Esophagus muscularis mucosa (tissue), 4 donors: ENCODE results near the gene ANKRD13B. TPM values are rescaled to one million over a fixed set of nuclear protein-coding genes. Genes with fewer than 3 reads are reported as not detected.
A peak's percentile ranks its signal among the peaks of the same experiment; 100 is the strongest.

Source experiments
- DNase-seq: peaks from one replicate; pipeline ENCODE4 v3.0.0-alpha.2; 2017; ENCODE audit errors: extremely low spot score
- H3K27ac ChIP-seq, 4 donors: fragments of 200-600 bp; sonication (generic); replicated peaks in 1 of 4; 1 replicate in 3 of 4; 2 replicates in 1 of 4; pipeline ENCODE4 v1.5.1; 2016 to 2019; ENCODE audit warnings: mild to moderate bottlenecking in 1 of 4
- H3K27me3 ChIP-seq, 4 donors: fragments of 200-600 bp; sonication (generic); one replicate each; pipeline versions ENCODE4 v1.5.1 to v1.6.0; 2016 to 2019
- H3K36me3 ChIP-seq, 4 donors: fragments of 200-600 bp; sonication (generic); one replicate each; pipeline ENCODE4 v1.5.1; 2016 to 2019
- H3K4me1 ChIP-seq, 4 donors: fragments of 200-600 bp; sonication (generic); one replicate each; pipeline ENCODE4 v1.5.1; 2016 to 2019
- H3K4me3 ChIP-seq, 4 donors: fragments of 200-600 bp; sonication (generic); 1 replicate in 2 of 4; 2 replicates in 2 of 4; pipeline ENCODE4 v1.5.1; 2016 to 2019; ENCODE audit warnings: mild to moderate bottlenecking in 4 of 4, moderate library complexity in 1 of 4
- H3K9me3 ChIP-seq, 4 donors: fragments of 200-600 bp; sonication (generic); 1 replicate in 3 of 4; 2 replicates in 1 of 4; pipeline ENCODE4 v1.5.1; 2016 to 2019
- CTCF ChIP-seq, 3 experiments: fragments of 200-600 bp in 2 of 3; fragments of 450-650 bp in 1 of 3; sonication (generic) in 2 of 3; IDR thresholded peaks; one replicate each; pipeline ENCODE4 v1.5.1; 2017 to 2019; ENCODE audit warnings: antibody characterized with exemption in 3 of 3, mild to moderate bottlenecking in 2 of 3, moderate library complexity in 1 of 3
- EP300 ChIP-seq: sonication (generic); formaldehyde crosslinking; IDR thresholded peaks from one replicate; pipeline ENCODE4 v1.6.1; 2017; ENCODE audit warnings: antibody characterized with exemption
- POLR2A ChIP-seq: fragments of 450-650 bp; IDR thresholded peaks from one replicate; pipeline ENCODE4 v1.6.1; 2017; ENCODE audit warnings: antibody characterized with exemption, moderate library complexity, mild to moderate bottlenecking, low read depth
- POLR2AphosphoS5 ChIP-seq, 2 donors: sonication (generic); formaldehyde crosslinking; IDR thresholded peaks; one replicate each; pipeline ENCODE4 v1.6.1; 2017; ENCODE audit warnings: antibody characterized with exemption in 2 of 2
- WGBS: methylation state at CpG from one replicate; pipeline ENCODE4 v1.1.5; 2018; 5-methylcytosine and 5-hydroxymethylcytosine counted together
- intact Hi-C: fragments of 100-400 bp; cut with DNase I; formaldehyde crosslinking; loops from one replicate; pipeline ENCODE4 v1.15.1; 2023
- total RNA-seq, 4 donors: library from RNA; depleted of rRNA; stranded (reverse); fragments of >200 nt; gene quantifications; one replicate each; pipeline versions ENCODE4 v1.1.0 to v1.2.1, GENCODE V29; 2016

The ANKRD13B gene
- 10 to 100 TPM in 3 of 4 donors, 1 to 10 TPM in 1; 8.0 to 16.1 (median 13.4) TPM for total RNA-seq

- intact Hi-C loops, result no loop called here
- Histone ChIP-seq H3K27ac (peak within 1 kb of the TSS; percentile 83 to 92 (median 86)), H3K4me1 (peaks cover 47 to 76% (median 65%) of the 10 kb centered on the region in 4 donors), H3K9me3 (no peaks in the 10 kb centered on the region), H3K36me3 (no peaks in the 10 kb centered on the region), H3K27me3 (no peaks in the 10 kb centered on the region), H3K4me3 (peak within 1 kb of the TSS; percentile 79 to 99 (median 86))
- TF ChIP-seq EP300 (no peak), POLR2AphosphoS5 (IDR thresholded peaks at IDR 0.05) (no peak)
- 3% methylated on average over 7 of the region's 96 CpGs for WGBS
- DNase-seq, result no peak
Observed at GRCh38 chr17:29592850-29593551, at the start of gene ANKRD13B. Gene ANKRD13B, plus strand, starts transcription at chr17:29593132. Its CDS starts 490 bp downstream, at chr17:29593622.

GRCh38 chr17:29544066-29544465, 48.9 kb upstream of the ANKRD13B start:
- Histone ChIP-seq H3K4me1 (peaks cover 0 to 14% (median 8%) of the 10 kb centered on the region in 4 donors), H3K27me3 (no peaks in the 10 kb centered on the region), H3K27ac (no peak overlapping the region), H3K36me3 (peaks cover 8 to 54% (median 42%) of the 10 kb centered on the region in 4 donors), H3K4me3 (no peak overlapping the region), H3K9me3 (no peaks in the 10 kb centered on the region)
- DNase-seq, result no peak
- TF ChIP-seq POLR2AphosphoS5 (IDR thresholded peaks at IDR 0.05) (no peak), EP300 (no peak), CTCF (IDR thresholded peaks at IDR 0.05) (no peak), POLR2A (no peak)
- 87% methylated on average over 4 of the region's 4 CpGs for WGBS
- intact Hi-C loops, result no loop called here

GRCh38 chr17:29546085-29546484, 46.8 kb upstream of the ANKRD13B start:
- no peak for DNase-seq
- no peak for TF ChIP-seq EP300
- TF ChIP-seq CTCF (IDR thresholded peaks at IDR 0.05), result no peak
- no peak for TF ChIP-seq POLR2A
- TF ChIP-seq POLR2AphosphoS5 (IDR thresholded peaks at IDR 0.05), result no peak
- Histone ChIP-seq H3K4me3 (no peak overlapping the region), H3K36me3 (peaks cover 8 to 36% (median 31%) of the 10 kb centered on the region in 4 donors), H3K4me1 (peaks cover 9 to 24% (median 17%) of the 10 kb centered on the region in 4 donors), H3K27me3 (no peaks in the 10 kb centered on the region), H3K27ac (no peak overlapping the region), H3K9me3 (no peaks in the 10 kb centered on the region)
- intact Hi-C loops, result no loop called here
- 78% methylated on average over 1 of the region's 1 CpG for WGBS

GRCh38 chr17:29546830-29547229, 46.1 kb upstream of the ANKRD13B start:
- no peak for TF ChIP-seq EP300
- no peak for TF ChIP-seq POLR2AphosphoS5 (IDR thresholded peaks at IDR 0.05)
- no peaks in the 10 kb centered on the region for H3K27me3 ChIP-seq
- intact Hi-C loops, result no loop called here
- H3K4me3 ChIP-seq, result no peak overlapping the region
- 91% methylated on average over 1 of the region's 1 CpG for WGBS
- H3K4me1 ChIP-seq, result peaks cover 9 to 24% (median 17%) of the 10 kb centered on the region in 4 donors
- H3K27ac ChIP-seq, result no peak overlapping the region
- no peak for DNase-seq
- no peaks in the 10 kb centered on the region for H3K9me3 ChIP-seq
- H3K36me3 ChIP-seq, result peaks cover 8 to 30% (median 24%) of the 10 kb centered on the region in 4 donors

DNA sequence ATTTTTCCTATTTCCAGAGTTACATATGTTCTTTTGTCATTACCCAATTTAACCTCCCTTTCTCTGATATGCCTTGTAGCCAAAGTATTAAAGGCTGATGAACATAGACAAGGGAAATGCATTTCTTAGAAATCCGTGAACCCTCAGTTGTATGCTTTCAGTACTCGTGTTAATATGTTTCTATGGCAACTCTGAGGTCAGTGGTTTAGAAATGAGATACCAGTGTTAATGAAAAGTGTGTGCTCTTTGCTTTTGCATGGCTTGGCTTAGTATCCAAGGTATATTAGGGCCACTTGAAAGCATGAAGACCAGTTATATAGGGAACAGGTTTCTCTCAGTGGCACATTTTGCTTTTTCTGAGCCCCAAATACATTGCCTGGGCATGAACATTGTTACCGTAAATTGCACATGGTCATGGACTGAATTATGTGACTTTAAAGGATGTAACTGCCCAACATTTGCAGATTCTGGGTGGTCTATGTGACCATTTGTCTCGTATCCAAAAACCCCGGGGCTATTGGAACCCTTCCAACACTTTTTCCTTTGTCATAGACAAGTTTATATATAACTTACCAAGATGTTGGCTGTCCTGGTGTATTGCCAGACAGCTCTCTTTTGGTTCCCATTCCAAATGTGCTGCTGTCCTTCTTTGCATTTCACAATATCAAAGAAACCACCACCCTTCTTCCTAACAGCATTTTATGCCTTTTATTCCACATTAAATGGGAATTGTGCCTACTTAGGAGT, 43.6 kb upstream of the ANKRD13B start:
- no peak overlapping the region for H3K27ac ChIP-seq
- H3K4me3 ChIP-seq, result no peak overlapping the region
- no peaks in the 10 kb centered on the region for H3K9me3 ChIP-seq
- peaks cover 9 to 24% (median 17%) of the 10 kb centered on the region in 4 donors for H3K4me1 ChIP-seq
- intact Hi-C loops, result no loop called here
- H3K27me3 ChIP-seq, result no peaks in the 10 kb centered on the region
- TF ChIP-seq CTCF (IDR thresholded peaks at IDR 0.05) (no peak), EP300 (no peak), POLR2A (no peak), POLR2AphosphoS5 (IDR thresholded peaks at IDR 0.05) (no peak)
- DNase-seq, result no peak
- H3K36me3 ChIP-seq, result peaks cover 0 to 5% (median 1%) of the 10 kb centered on the region in 4 donors
- 29% methylated on average over 5 of the region's 5 CpGs for WGBS
